HG02798 (cell line): Measurements from ENCODE around the gene ALDOA.
"Not testable (repeated sequence)": the region's sequence is repeated elsewhere in the genome, so short reads cannot be mapped to it uniquely, and the experiment has no call there.

Experiments
- ATAC-seq: cut with Tn5 transposase; IDR thresholded peaks from one replicate; pipeline ENCODE4 v1.9.1; 2021; ENCODE audit warnings: mild to moderate bottlenecking; ENCODE audit not compliant: unreplicated experiment, poor library complexity

ALDOA gene

GRCh38 chr16:30112197-30113030 is 46.9 kb downstream of the ALDOA start:
- no peak for ATAC-seq

GRCh38 chr16:30113031-30113710 is 47.6 kb downstream of the ALDOA start, which contains the start of gene GDPD3:
Gene GDPD3 (minus strand): TSS chr16:30113537. CDS start chr16:30113478, 59 bp downstream.
- ATAC-seq: no peak

- no peak for ATAC-seq
These were observed 48.3 kb downstream of the ALDOA start for GRCh38 chr16:30113711-30114333.

- ATAC-seq: no peak
These were observed 48.9 kb downstream of the ALDOA start for GRCh38 chr16:30114411-30114810.

- ATAC-seq: not testable (repeated sequence)
These were observed 49.3 kb downstream of the ALDOA start for GRCh38 chr16:30114833-30115232.

GRCh38 chr16:30115238-30115637 is 49.7 kb downstream of the ALDOA start:
- no peak for ATAC-seq

GRCh38 chr16:30116291-30117207 is 51.0 kb downstream of the ALDOA start:
- no peak for ATAC-seq

- ATAC-seq: no peak
These were observed 52.2 kb downstream of the ALDOA start for GRCh38 chr16:30117768-30118167.

- no peak for ATAC-seq
These were observed 53.9 kb downstream of the ALDOA start for GRCh38 chr16:30119428-30119827.
